Adipocyte (in vitro differentiated cells): ENCODE data around the gene MRPL11.
A peak's percentile ranks its signal among the peaks of the same experiment; 100 is the strongest.

Source experiments
- DNase-seq: peaks from one replicate; pipeline ENCODE4 v3.0.0-alpha.2; 2015; ENCODE audit warnings: low read depth
- H3K27me3 ChIP-seq: replicated peaks from 2 replicates; pipeline ENCODE4 v1.7.0; 2013; ENCODE audit warnings: mild to moderate bottlenecking, low read length, moderate library complexity; ENCODE audit not compliant: control insufficient read depth, insufficient read depth
- H3K36me3 ChIP-seq: 2 replicates; pipeline ENCODE4 v1.7.0; 2013; ENCODE audit warnings: low read length, mild to moderate bottlenecking, moderate library complexity; ENCODE audit not compliant: control insufficient read depth, insufficient read depth, severe bottlenecking
- H3K4me1 ChIP-seq: 2 replicates; pipeline ENCODE4 v1.7.0; 2013; ENCODE audit warnings: mild to moderate bottlenecking, low read length, moderate library complexity; ENCODE audit not compliant: control insufficient read depth, insufficient read depth
- H3K4me3 ChIP-seq: 2 replicates; pipeline ENCODE4 v1.7.0; 2013; ENCODE audit warnings: mild to moderate bottlenecking, low read length, moderate library complexity
- H3K9ac ChIP-seq: 2 replicates; pipeline ENCODE4 v1.7.0; 2013; ENCODE audit warnings: mild to moderate bottlenecking, low read length, moderate library complexity
- H3K9me3 ChIP-seq: 2 replicates; pipeline ENCODE4 v1.7.0; 2013; ENCODE audit warnings: mild to moderate bottlenecking, low read length, moderate library complexity; ENCODE audit not compliant: control insufficient read depth

Gene MRPL11

DNA sequence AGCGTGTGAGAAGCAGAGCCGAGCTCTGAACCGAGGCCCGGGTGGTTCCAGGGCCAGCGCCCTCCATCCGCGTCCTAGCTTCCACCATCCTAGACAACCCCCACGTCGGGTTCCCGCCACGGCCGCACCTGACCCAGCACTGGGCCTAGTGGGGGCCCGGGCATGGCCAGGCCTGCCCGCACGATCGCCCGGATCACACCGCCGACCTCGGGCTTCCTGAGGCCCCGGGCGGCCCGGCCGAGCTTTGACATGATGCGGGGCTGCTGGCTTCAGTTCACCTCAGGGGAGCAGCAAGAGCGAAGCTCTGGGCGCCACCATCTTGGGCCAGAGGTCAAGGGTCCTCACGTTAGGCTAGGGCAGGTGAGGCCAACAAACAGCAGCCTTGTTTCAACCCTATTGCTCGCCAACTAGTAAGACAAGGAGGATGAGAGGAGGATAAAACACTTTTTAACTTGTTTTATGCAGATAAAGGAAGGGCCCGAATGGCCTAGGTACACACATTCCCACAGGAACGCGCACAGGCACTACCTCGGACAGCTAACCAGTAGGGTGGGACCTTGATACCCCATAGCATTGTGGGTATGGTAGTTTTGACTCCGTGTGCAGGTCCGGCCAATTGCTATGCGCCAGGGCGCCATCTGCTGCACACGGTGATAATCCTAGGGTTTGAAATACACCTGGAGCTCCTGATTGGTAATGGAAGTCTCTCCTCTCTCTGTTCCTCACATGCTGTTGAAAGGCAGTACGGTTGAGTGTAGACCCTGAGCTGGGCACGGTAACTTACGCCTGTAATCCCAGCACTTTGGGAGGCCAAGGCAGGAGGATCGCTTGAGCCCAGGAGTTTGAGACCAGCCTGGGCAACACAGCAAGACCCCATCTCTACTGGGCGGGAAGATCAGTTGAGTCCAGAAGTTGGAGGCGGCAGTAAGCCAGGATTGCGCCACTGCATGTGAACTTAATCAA, at the start of gene MRPL11:
Gene MRPL11 (minus strand): TSS at position 345 of the 963 bp plus-strand sequence. CDS start 94 bp downstream, at position 251.
- no peaks in the 10 kb centered on the region for H3K9me3 ChIP-seq
- H3K36me3 ChIP-seq, result peaks cover 18% of the 10 kb centered on the region
- DNase-seq, result peak; percentile 97
- peaks cover 11% of the 10 kb centered on the region for H3K4me1 ChIP-seq
- H3K4me3 ChIP-seq, result peak within 1 kb of the TSS; percentile 86
- H3K9ac ChIP-seq, result peak within 1 kb of the TSS; percentile 90
- no peaks in the 10 kb centered on the region for H3K27me3 ChIP-seq

DNA sequence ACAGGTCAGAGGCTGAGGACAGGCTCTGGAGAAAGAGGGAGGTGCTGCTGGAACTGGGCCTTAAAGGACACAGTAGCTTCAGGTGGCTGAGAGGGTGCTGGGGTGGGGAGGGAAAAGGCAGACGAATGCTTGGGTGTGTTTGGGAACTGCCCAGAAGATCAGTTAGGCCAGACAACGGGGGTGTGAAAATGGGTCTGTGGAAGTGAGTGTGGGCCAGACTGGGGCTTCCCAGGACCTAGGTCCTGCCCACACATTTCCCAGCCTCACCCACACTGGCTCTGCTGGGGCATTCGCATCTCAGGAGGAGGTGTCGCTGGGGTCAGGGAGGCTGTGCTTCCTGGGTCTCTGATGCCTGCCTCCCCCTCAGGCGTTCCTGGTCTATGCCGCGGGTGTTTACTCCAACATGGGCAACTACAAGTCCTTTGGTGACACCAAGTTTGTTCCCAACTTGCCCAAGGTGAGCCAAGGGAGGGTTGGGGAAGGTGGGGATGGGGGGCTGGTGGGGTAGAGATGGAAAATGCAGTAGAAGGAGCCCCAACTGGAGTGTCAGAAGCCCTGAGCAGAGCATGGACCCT, 46.2 kb upstream of the MRPL11 start:
- peaks cover 55% of the 10 kb centered on the region for H3K36me3 ChIP-seq
- H3K27me3 ChIP-seq, result no peaks in the 10 kb centered on the region
- DNase-seq, result no peak
- H3K4me3 ChIP-seq, result no peak overlapping the region
- H3K9ac ChIP-seq, result no peak overlapping the region
- peaks cover 7% of the 10 kb centered on the region for H3K4me1 ChIP-seq
- H3K9me3 ChIP-seq, result no peaks in the 10 kb centered on the region

DNA sequence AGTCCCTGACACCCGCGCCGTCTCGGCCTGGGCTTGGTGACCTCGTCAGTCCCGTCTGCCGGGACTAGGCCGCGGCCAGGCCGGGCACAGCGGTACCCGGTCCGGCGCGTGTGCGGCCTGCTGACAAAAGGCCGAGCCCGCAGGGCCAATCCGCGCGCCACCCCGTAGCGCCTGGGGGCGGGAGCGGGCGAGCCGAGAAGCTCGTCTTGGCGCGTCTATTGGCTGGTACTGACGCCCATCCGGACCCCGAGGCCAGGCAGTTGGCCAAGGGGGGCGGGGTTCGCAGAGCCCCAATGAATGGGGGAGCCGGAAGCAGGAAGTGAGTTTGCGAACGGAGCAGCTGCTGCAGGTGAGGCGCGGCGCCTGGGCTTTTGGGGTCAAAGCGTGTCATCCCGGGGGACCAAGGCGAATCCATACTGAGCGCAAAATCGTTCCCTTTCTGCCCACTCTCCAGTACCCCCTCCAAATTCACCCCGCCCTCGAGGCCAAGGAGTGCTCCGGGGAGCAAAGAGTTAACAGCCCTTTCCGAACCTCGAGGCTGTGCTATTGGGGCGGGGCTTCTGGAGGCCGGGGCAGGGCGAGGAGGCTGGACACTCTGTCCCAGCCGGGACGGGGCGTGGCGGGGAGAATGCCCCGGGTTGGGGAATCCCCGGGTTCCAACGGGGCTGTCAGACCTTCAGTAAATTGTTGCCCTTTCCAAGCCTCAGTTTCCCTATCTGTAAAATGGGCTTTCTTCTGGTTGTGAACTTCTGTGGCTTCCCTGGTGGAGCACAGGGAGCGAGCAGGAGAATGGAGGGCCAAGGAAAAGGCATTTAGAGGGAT, 41.7 kb upstream of the MRPL11 start, which contains the start of gene DPP3:
Gene DPP3 (plus strand): TSS at position 318 of the 822 bp plus-strand sequence. CDS start 1,767 bp downstream, outside the sequence.
- H3K36me3 ChIP-seq, result peaks cover 11% of the 10 kb centered on the region
- peak; percentile 99 for DNase-seq
- no peaks in the 10 kb centered on the region for H3K9me3 ChIP-seq
- H3K4me3 ChIP-seq, result peak within 1 kb of the TSS; percentile 92
- H3K4me1 ChIP-seq, result peaks cover 19% of the 10 kb centered on the region
- peak within 1 kb of the TSS; percentile 99 for H3K9ac ChIP-seq
- H3K27me3 ChIP-seq, result no peaks in the 10 kb centered on the region

DNA sequence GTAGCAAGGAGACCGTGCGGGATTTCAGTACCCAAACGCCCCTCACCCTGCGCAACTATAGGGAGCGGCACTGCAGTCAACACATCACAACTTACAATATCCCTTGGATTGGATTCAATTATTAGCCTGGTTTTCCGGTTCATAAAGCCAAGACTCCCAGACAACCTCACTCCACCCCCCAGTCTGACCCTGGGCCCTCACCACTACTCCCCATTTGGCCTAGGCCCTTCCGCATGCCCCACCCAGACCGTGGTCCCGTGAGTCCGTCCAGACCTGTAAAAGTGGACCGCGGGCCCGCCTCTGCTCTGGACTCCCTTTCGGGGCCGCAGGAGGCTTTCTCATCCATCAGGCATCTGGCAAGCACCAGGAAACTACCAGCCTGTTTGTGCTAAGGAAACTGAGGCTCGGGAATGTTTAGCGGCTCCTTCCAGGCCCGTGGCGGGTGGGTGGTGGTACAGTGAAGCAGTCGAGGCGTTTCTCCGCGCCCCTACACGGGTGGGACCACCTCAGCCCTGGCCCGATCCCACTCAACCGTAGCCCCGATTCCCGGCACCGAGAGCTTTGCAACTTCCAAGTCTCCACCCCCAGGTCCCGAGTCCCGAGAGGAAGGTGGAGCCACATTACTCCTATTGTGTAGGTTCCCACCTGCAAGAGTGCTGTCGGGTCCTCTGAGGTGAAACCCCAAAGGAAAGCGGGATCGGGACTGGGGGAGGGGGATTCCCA, 40.9 kb upstream of the MRPL11 start:
- Histone ChIP-seq H3K9me3 (no peaks in the 10 kb centered on the region), H3K4me3 (peak overlapping the region; percentile 92), H3K36me3 (peaks cover 7% of the 10 kb centered on the region), H3K9ac (peak overlapping the region; percentile 99), H3K27me3 (no peaks in the 10 kb centered on the region), H3K4me1 (peaks cover 19% of the 10 kb centered on the region)
- DNase-seq, result peak; percentile 72

DNA sequence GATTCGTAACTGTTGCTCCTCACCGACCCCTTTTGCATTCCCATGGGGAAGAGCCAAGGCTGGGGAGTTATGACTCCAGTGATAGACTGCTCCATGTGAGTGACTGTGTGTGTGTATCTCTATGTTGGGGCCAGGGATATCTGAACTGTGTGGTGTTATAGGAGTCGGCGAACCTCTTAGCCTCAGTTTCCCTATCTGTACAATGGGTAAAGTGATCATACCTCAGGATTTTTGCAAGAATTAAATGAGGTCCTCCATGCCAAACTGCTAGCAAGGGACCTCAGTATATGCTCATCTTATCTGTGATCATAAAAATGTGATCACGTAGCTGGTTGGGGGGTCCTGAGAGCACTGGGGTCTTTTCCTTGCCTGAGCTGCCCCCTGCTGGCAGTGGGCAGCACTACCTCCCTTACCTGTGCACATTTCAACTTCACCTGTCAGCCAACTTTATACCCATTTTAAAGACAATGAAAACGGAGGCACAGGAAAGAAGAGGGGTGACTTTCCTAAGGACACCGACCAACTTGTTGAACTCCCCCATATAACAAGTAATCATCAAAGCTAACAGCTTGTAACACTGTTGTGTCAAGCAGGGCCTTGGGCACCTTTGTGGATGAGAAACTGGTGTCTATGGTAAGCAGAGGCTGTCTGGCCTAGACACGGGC, 40.2 kb upstream of the MRPL11 start:
- peak; percentile 30 for DNase-seq

DNA sequence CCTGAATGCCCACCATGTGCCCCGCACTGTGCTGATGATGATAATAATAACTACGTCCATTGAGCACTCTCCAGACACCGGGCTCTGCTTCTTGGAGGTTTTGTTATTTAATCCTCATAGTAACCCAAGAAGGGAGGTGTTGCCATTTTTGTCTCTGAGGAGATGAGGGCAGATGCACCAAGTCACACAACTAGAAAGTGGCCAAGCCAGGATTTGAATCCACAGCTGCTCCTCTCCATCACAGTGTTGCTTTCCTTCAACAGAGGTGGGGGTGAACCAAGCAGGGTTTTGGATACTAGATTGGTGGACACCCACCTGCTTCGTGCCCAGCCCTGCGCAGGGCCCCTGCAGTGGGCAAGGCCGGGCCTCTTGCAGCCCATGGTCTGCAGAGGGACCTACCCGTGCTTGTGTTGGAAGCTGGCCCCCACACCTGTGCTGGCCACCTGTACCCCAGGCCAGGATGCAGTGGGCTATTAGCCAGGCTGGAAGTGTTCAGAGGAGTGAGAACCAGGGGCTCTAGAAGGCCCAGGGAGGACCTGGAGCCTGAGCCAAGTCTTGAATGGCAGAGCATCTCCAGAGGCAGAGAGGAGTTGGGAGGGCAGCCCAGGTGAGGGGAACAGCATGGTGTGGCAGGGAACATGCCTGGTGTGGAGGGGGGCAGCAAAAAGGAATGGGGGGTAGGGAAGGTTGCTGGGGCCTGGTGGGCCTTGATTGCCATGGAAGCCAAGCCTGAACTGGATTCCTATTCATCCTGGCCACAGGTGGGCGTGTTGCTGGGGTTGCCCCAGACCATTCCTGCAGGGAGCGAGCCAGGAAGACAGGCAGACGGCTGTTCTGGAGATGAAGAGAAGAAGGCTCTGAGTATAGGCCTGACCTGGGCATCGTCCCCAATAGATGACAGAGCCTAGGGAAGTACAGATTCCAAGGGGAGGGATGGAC, 38.9 kb upstream of the MRPL11 start:
- no peaks in the 10 kb centered on the region for H3K27me3 ChIP-seq
- DNase-seq, result no peak
- H3K36me3 ChIP-seq, result peaks cover 9% of the 10 kb centered on the region
- H3K4me3 ChIP-seq, result no peak overlapping the region
- no peak overlapping the region for H3K9ac ChIP-seq
- peaks cover 19% of the 10 kb centered on the region for H3K4me1 ChIP-seq
- H3K9me3 ChIP-seq, result no peaks in the 10 kb centered on the region

More for the DNA sequence above, 40.2 kb upstream of the MRPL11 start:
- H3K27me3 ChIP-seq, result no peaks in the 10 kb centered on the region
- peak overlapping the region; percentile 92 for H3K4me3 ChIP-seq
- H3K36me3 ChIP-seq, result peaks cover 11% of the 10 kb centered on the region
- H3K9me3 ChIP-seq, result no peaks in the 10 kb centered on the region
- H3K4me1 ChIP-seq, result peaks cover 19% of the 10 kb centered on the region
- peak overlapping the region; percentile 99 for H3K9ac ChIP-seq

DNA sequence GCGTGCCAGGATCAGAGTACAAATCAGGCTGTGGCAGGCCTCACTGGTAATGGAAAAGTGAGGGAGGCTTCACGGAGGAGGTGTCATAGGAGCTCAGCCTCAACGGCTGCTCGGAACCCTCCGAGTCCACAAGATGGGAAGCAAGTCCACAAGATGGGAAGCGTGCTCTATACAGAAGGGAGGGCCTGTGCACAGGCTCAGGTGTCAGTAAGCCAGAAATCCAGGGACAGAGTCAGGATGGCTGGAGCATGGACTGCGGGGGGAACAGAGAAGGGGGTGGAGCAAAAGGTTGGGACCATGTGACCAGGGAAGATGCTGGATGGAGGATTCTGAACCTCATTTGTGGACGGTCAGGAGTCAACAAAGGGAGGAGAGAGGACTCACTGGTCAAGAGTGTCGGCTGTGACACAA, 38.2 kb upstream of the MRPL11 start:
- DNase-seq, result no peak

DNA sequence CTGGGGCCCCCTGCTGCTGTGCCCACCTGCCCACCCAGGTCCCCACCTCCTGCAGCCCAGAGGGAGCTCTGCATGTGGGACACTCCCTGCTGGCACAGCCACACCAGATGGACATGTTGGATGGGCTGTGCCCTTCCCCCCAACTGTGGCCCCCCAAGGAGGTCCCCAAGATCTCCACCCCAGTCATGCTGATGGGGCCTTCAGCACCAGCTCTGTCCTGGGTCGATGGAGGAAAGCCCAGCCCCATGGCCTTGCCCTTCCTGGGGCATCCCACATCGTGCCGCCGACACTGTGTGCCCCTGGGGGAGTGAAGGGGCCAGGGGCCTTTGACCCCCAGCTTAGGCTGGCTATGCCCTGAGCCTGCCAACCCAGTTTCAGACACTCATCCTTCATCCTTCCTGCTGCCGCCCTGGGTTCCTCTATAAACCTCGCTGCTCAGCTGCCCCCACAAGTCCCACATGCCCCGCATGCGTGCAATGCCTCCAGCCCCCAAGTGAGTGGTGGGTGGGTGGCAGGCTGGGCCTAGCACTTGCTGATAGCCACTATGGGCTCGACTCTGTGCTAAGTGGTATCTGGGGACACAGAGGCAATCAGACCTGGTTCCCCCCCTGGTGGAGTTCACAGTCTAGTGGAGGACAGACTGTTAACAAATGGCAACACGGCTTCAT, 37.7 kb upstream of the MRPL11 start:
- H3K9ac ChIP-seq, result no peak overlapping the region
- peaks cover 19% of the 10 kb centered on the region for H3K4me1 ChIP-seq
- no peak for DNase-seq
- no peak overlapping the region for H3K4me3 ChIP-seq
- H3K36me3 ChIP-seq, result peaks cover 13% of the 10 kb centered on the region
- no peaks in the 10 kb centered on the region for H3K27me3 ChIP-seq
- H3K9me3 ChIP-seq, result no peaks in the 10 kb centered on the region

More for the DNA sequence above, 38.2 kb upstream of the MRPL11 start:
- H3K27me3 ChIP-seq, result no peaks in the 10 kb centered on the region
- peaks cover 19% of the 10 kb centered on the region for H3K4me1 ChIP-seq
- peaks cover 13% of the 10 kb centered on the region for H3K36me3 ChIP-seq
- H3K9ac ChIP-seq, result no peak overlapping the region
- H3K9me3 ChIP-seq, result no peaks in the 10 kb centered on the region
- H3K4me3 ChIP-seq, result no peak overlapping the region
